ENCODE measurements around the gene SLC22A5. TPM values are rescaled to one million over a fixed set of nuclear protein-coding genes. Genes with fewer than 3 reads are reported as not detected.
A peak's percentile ranks its signal among the peaks of the same experiment; 100 is the strongest.

Gene SLC22A5
- total RNA-seq, 1 experiment from 2014 or later: 15.2 TPM

DNA sequence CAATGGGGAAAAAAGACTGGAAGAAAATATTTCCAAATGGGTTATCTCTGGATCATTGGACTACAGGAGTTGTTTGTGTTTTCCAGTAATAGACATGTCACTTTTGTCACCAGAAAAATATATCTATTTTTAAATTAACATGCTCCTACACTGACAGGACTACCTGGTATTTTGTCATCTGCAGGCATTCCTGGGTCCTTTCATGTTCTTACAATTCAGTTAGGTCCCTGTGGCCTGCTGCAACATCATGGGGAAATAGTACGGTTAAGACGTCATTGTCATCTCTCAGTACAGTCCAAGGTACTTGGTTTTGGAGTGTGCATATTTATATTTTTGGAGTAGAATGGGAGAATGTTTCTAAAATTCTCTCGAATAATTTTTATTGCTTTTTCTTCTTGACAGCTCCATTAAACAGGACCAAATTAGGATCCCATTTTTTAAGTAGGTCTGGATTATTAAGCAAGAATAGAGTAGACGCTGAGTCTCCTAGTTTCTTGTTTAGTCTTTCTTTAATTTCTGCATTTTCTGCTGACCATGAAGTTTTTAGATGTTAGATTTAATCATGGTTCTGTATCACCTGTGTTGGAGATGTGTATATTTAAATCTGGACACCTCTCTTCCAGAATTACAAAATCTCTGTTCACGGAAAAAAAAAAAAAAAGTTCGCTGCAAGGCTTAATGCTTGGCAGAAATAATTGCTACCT lies 46.9 kb downstream of the SLC22A5 start:
- no TSS peak for BruUV-seq (replicated peaks)
- no peak for DNase-seq
- peaks cover 77% of the 10 kb centered on the region for H3K4me1 ChIP-seq (replicated peaks; ENCODE audit: insufficient read depth)

DNA sequence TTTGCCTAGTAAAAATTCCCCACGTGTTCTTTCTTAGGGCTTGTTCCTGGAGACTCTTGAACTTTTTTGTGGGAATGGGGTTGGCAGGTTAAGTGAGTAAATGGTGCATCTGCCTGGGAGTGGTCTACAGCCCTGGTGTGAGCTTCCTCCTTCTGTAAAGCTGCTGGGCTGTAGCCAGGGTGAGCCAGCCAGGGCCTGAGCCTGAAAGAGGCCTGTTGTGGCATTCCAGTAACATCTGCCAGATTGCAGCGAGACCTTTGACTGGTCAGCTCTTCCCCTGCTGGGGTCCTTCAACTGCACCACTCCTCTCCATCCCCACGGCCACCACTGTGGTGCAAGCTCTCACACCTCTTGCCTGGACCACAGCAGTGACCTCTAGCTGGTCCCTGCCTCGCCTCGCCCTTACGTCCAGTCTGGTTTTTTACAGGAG lies 47.5 kb downstream of the SLC22A5 start:
- intact Hi-C loops (cut with micrococcal nuclease; ENCODE audit: unreplicated experiment): loop anchor here (5.0 to 10.0 kb wide), 2 partner anchors 45 to 258 kb away; partner anchors contain the start of gene IL4
- H2AFZ ChIP-seq: no peak overlapping the region
- H4K20me1 ChIP-seq (ENCODE audit: insufficient read depth): no peaks in the 10 kb centered on the region
- H3K4me2 ChIP-seq: peak overlapping the region; percentile 26
- DNase-seq: peak; percentile 37 to 82
- no peaks in the 10 kb centered on the region for H3K9me2 ChIP-seq (ENCODE audit: insufficient read depth)
- H3K4me3 ChIP-seq: no peak overlapping the region
- H3K27ac ChIP-seq: peak overlapping the region; percentile 27
- BruUV-seq (replicated peaks): no TSS peak
- H3K4me1 ChIP-seq (replicated peaks; ENCODE audit: insufficient read depth): peaks cover 72% of the 10 kb centered on the region
- no peaks in the 10 kb centered on the region for H3K27me3 ChIP-seq (ENCODE audit: insufficient read depth, low read depth)
- H3K9me3 ChIP-seq (ENCODE audit: insufficient read depth, low read depth): no peaks in the 10 kb centered on the region
- CTCF ChIA-PET: interaction anchor here (0.5 to 0.7 kb wide), 2 partner anchors 79 to 81 kb away, joined by 3 to 10 read pairs; no protein-coding TSS in a partner anchor
- TF ChIP-seq EZH2 (IDR thresholded peaks at IDR 0.05; ENCODE audit: low read depth): no peak
- no peak for TF ChIP-seq CTCF (conservative IDR thresholded peaks at IDR 0.05)
- peaks cover 38% of the 10 kb centered on the region for H3F3A ChIP-seq (ENCODE audit: insufficient read depth, low read depth)
- H3K79me2 ChIP-seq (ENCODE audit: low read depth): 0 out of 2 replicates have a peak, but pooled peaks cover 7% of the 10 kb centered on the region
- POLR2A ChIA-PET (ENCODE audit: unreplicated experiment): interaction anchor here (0.6 kb wide), 1 partner anchor 26 kb away, joined by 7 read pairs; no protein-coding TSS in a partner anchor
- no peaks in the 10 kb centered on the region for H3K36me3 ChIP-seq (ENCODE audit: low read depth)

More for the DNA sequence above, 46.9 kb downstream of the SLC22A5 start:
- Histone ChIP-seq H3K27ac (peak overlapping the region; percentile 27), H3K36me3 (ENCODE audit: low read depth) (no peaks in the 10 kb centered on the region), H3K4me2 (peak overlapping the region; percentile 66), H3K9me2 (ENCODE audit: insufficient read depth) (no peaks in the 10 kb centered on the region), H3K4me3 (no peak overlapping the region), H3F3A (ENCODE audit: insufficient read depth, low read depth) (peaks cover 44% of the 10 kb centered on the region), H4K20me1 (ENCODE audit: insufficient read depth) (no peaks in the 10 kb centered on the region), H3K9me3 (ENCODE audit: insufficient read depth, low read depth) (no peaks in the 10 kb centered on the region), H2AFZ (no peak overlapping the region), H3K27me3 (ENCODE audit: insufficient read depth, low read depth) (no peaks in the 10 kb centered on the region), H3K79me2 (ENCODE audit: low read depth) (0 out of 2 replicates have a peak, but pooled peaks cover 7% of the 10 kb centered on the region)
- ChIA-PET CTCF (interaction anchor here (0.7 to 0.8 kb wide), 2 partner anchors 49 to 82 kb away, joined by 3 to 6 read pairs; no protein-coding TSS in a partner anchor), POLR2A (ENCODE audit: unreplicated experiment) (interaction anchor here (0.7 kb wide), 1 partner anchor 80 kb away, joined by 3 read pairs; no protein-coding TSS in a partner anchor)
- TF ChIP-seq CTCF (conservative IDR thresholded peaks at IDR 0.05) (no peak), EZH2 (IDR thresholded peaks at IDR 0.05; ENCODE audit: low read depth) (no peak)
- intact Hi-C loops (cut with micrococcal nuclease; ENCODE audit: unreplicated experiment): loop anchor here (5.0 to 10.0 kb wide), 2 partner anchors 44 to 258 kb away; partner anchors contain the start of gene IL4

DNA sequence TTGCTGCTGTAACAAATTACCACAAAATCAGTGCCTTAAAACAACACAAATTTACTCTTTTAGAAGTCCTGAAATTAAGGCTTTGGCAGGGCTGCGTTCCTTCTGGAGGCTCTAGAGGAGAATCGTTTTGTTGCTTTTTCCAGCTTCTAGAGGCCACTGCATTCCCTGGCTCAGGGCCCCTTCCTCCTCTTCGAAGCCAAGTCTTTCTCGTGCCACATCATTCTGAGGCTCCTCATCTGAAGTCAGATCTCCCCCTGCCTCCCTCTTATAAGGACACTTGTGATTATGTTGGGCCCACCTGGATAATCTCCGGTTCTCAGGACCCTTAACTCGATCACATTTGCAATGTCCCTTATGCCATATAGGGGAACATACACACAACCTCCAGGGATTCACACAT lies 48.0 kb downstream of the SLC22A5 start:
- Histone ChIP-seq H3K27me3 (ENCODE audit: insufficient read depth, low read depth) (no peaks in the 10 kb centered on the region), H3K4me2 (peak overlapping the region; percentile 26), H2AFZ (no peak overlapping the region), H3K4me1 (replicated peaks; ENCODE audit: insufficient read depth) (peaks cover 71% of the 10 kb centered on the region), H3K36me3 (ENCODE audit: low read depth) (no peaks in the 10 kb centered on the region), H4K20me1 (ENCODE audit: insufficient read depth) (no peaks in the 10 kb centered on the region), H3K9me2 (ENCODE audit: insufficient read depth) (no peaks in the 10 kb centered on the region), H3K9me3 (ENCODE audit: insufficient read depth, low read depth) (no peaks in the 10 kb centered on the region), H3K79me2 (ENCODE audit: low read depth) (0 out of 2 replicates have a peak, but pooled peaks cover 7% of the 10 kb centered on the region), H3K4me3 (no peak overlapping the region), H3K27ac (peak overlapping the region; percentile 27), H3F3A (ENCODE audit: insufficient read depth, low read depth) (peaks cover 34% of the 10 kb centered on the region)
- intact Hi-C loops (cut with micrococcal nuclease; ENCODE audit: unreplicated experiment): loop anchor here (5.0 to 10.0 kb wide), 2 partner anchors 45 to 257 kb away; partner anchors contain the start of gene IL4
- BruUV-seq (replicated peaks): no TSS peak
- ChIA-PET POLR2A (ENCODE audit: unreplicated experiment) (interaction anchor here (0.6 kb wide), 1 partner anchor 26 kb away, joined by 7 read pairs; no protein-coding TSS in a partner anchor), CTCF (interaction anchor here (0.5 to 0.7 kb wide), 2 partner anchors 79 to 81 kb away, joined by 3 to 10 read pairs; no protein-coding TSS in a partner anchor)
- no peak for TF ChIP-seq CTCF (conservative IDR thresholded peaks at IDR 0.05)
- TF ChIP-seq EZH2 (IDR thresholded peaks at IDR 0.05; ENCODE audit: low read depth): no peak
- no peak for DNase-seq
